Tibial nerve (tissue), 4 donors: ENCODE data around the gene ZNF341. TPM values are rescaled to one million over a fixed set of nuclear protein-coding genes. Genes with fewer than 3 reads are reported as not detected.

Experiments
- DNase-seq, 2 donors: peaks; one replicate each; pipeline ENCODE4 v3.0.0-alpha.2; 2019; ENCODE audit warnings: low spot score in 2 of 2
- H3K27ac ChIP-seq, 4 donors: fragments of 200-600 bp; sonication (generic) in 3 of 4; one replicate each; pipeline ENCODE4 v1.5.1; 2017 to 2019; ENCODE audit warnings: mild to moderate bottlenecking in 1 of 4
- H3K27me3 ChIP-seq, 2 donors: fragments of 200-600 bp; sonication (generic) in 1 of 2; one replicate each; pipeline versions ENCODE4 v1.5.1 to v1.6.0; 2017 to 2019
- H3K36me3 ChIP-seq, 3 donors: fragments of 200-600 bp; sonication (generic); one replicate each; pipeline ENCODE4 v1.5.1; 2018 to 2019
- H3K4me1 ChIP-seq, 4 donors: fragments of 200-600 bp; sonication (generic) in 3 of 4; one replicate each; pipeline ENCODE4 v1.5.1; 2017 to 2019
- H3K4me3 ChIP-seq, 4 donors: fragments of 200-600 bp; sonication (generic) in 3 of 4; one replicate each; pipeline ENCODE4 v1.5.1; 2017 to 2019; ENCODE audit warnings: mild to moderate bottlenecking in 1 of 4, moderate library complexity in 1 of 4
- H3K9me3 ChIP-seq, 4 donors: fragments of 200-600 bp; sonication (generic) in 3 of 4; one replicate each; pipeline ENCODE4 v1.5.1; 2017 to 2019
- EP300 ChIP-seq, 2 donors: sonication (generic); formaldehyde crosslinking; IDR thresholded peaks; one replicate each; pipeline ENCODE4 v1.6.1; 2017; ENCODE audit warnings: antibody characterized with exemption in 2 of 2, mild to moderate bottlenecking in 1 of 2
- POLR2A ChIP-seq, 2 donors: fragments of 450-650 bp; IDR thresholded peaks; one replicate each; pipeline ENCODE4 v1.6.1; 2017; ENCODE audit warnings: antibody characterized with exemption in 2 of 2, mild to moderate bottlenecking in 2 of 2, moderate library complexity in 2 of 2
- WGBS, 2 donors: methylation state at CpG; one replicate each; pipeline ENCODE4 v1.1.5; 2018; 5-methylcytosine and 5-hydroxymethylcytosine counted together
- total RNA-seq, 4 donors: library from RNA; depleted of rRNA; stranded (reverse); fragments of >200 nt; gene quantifications; one replicate each; pipeline ENCODE4 v1.1.0, GENCODE V29; 2016
- TF ChIP-seq, protein P1 (sequence below), 5 experiments: fragments of 200-600 bp in 3 of 5; fragments of 450-650 bp in 2 of 5; sonication (generic) in 3 of 5; IDR thresholded peaks; one replicate each; pipeline ENCODE4 v1.5.1; 2016 to 2019; ENCODE audit warnings: antibody characterized with exemption in 5 of 5, mild to moderate bottlenecking in 3 of 5, moderate library complexity in 2 of 5

The ZNF341 gene
- total RNA-seq: 1 to 10 TPM; 1.7 to 4.8 (median 2.1) TPM

DNA sequence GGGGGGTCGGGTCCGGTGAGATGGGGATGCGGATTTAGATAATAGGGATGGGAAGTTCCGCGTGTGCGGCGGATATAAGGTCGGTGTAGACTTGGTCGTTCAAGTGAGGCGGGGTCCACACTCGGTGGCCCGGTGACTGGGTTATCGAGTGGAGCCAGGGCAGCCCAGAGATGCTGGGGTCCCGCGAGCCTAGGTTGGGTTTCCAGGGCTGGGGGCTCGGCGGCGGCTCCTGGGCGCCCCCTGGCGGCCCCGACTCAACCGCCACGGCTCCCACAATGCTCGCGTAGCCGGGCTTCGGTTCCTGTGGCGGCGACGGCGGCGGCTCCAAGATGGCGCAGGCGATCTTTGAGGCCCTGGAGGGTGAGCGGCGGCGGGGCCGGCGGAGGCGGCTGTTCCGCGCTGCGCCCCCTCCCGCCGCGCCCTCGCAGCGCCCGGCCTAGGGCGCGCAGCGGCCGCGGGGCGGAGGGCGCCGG lies at the start of gene ZNF341:
Gene ZNF341, plus strand, starts transcription at position 304 of the 473 bp plus-strand sequence. Its CDS starts 26 bp downstream, at position 330.
- WGBS, 2 donors: 4% methylated on average over 35 to 51 of the region's 57 CpGs
- TF ChIP-seq, protein P1, sequence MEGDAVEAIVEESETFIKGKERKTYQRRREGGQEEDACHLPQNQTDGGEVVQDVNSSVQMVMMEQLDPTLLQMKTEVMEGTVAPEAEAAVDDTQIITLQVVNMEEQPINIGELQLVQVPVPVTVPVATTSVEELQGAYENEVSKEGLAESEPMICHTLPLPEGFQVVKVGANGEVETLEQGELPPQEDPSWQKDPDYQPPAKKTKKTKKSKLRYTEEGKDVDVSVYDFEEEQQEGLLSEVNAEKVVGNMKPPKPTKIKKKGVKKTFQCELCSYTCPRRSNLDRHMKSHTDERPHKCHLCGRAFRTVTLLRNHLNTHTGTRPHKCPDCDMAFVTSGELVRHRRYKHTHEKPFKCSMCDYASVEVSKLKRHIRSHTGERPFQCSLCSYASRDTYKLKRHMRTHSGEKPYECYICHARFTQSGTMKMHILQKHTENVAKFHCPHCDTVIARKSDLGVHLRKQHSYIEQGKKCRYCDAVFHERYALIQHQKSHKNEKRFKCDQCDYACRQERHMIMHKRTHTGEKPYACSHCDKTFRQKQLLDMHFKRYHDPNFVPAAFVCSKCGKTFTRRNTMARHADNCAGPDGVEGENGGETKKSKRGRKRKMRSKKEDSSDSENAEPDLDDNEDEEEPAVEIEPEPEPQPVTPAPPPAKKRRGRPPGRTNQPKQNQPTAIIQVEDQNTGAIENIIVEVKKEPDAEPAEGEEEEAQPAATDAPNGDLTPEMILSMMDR (IDR thresholded peaks at IDR 0.05): peak; percentile 84 to 97 (median 92)
- TF ChIP-seq EP300 (IDR thresholded peaks at IDR 0.05) (peak in 1 of 2 donors; percentile 70), POLR2A (IDR thresholded peaks at IDR 0.05) (peak in 1 of 2 donors; percentile 41)
- peak; percentile 56 to 71 for DNase-seq
- no peaks in the 10 kb centered on the region for H3K36me3 ChIP-seq
- H3K27me3 ChIP-seq: no peaks in the 10 kb centered on the region
- peak within 1 kb of the TSS; percentile 40 to 69 (median 66) for H3K4me3 ChIP-seq
- H3K27ac ChIP-seq: peak within 1 kb of the TSS; percentile 76 to 96 (median 94)
- peaks cover 0 to 10% (median 2%) of the 10 kb centered on the region in 4 donors for H3K9me3 ChIP-seq
- peaks cover 0 to 29% (median 24%) of the 10 kb centered on the region in 4 donors for H3K4me1 ChIP-seq

- no peak overlapping the region for H3K4me3 ChIP-seq
- H3K4me1 ChIP-seq: peaks cover 0 to 25% (median 10%) of the 10 kb centered on the region in 4 donors
- H3K9me3 ChIP-seq: no peaks in the 10 kb centered on the region
- no peak for DNase-seq
- no peak overlapping the region for H3K27ac ChIP-seq
- no peaks in the 10 kb centered on the region for H3K27me3 ChIP-seq
- TF ChIP-seq, protein P1 (IDR thresholded peaks at IDR 0.05): no peak
- no peak for TF ChIP-seq EP300 (IDR thresholded peaks at IDR 0.05)
- TF ChIP-seq POLR2A (IDR thresholded peaks at IDR 0.05): no peak
- 34 to 36% methylated on average over 9 to 10 of the region's 10 CpGs for WGBS, 2 donors
- H3K36me3 ChIP-seq: no peaks in the 10 kb centered on the region
These were observed 47.1 kb upstream of the ZNF341 start for GRCh38 chr20:33684533-33685327.

DNA sequence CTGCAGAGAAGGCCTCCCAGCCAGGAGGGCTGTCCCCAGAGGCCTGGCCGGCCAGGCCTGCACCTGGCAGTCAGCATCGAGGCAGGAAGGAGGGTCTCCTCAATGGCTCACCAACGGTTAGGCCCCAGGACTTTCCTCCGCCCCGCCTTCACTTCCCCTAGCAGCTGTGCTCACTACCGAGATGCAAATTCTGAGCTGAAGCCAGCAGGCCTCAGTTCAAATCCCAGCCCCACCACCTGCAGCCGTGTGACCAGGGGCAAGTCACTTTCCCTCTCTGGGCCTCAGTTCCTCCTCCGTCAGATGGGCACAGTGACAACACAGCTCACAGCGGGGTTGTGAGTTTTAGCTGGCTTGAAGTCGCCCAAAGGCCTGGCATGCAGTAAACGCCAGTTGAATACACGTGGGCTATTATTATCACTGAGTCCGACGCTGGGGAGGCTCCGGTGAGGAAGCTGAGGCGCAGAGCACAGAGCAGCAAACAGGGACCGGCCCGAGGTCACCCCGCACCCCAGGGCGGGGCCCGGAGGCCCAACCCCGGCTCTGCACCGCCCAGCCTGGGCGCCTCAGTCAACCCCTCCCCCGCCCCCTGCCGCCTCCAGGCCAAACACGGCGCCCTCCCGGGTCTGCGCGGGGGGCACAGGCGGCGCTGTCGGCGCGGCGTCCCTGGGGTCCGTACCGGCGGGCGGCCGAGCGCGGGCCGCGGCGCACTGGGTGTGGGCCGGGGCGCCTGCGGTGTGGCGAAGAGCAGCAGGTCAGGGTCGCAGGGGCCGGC lies 46.3 kb upstream of the ZNF341 start:
- Histone ChIP-seq H3K27me3 (no peaks in the 10 kb centered on the region), H3K4me3 (peak overlapping the region; percentile 19 to 54 (median 25)), H3K4me1 (peaks cover 0 to 28% (median 10%) of the 10 kb centered on the region in 4 donors), H3K27ac (peak overlapping the region in 1 of 4 donors; percentile 79), H3K9me3 (no peaks in the 10 kb centered on the region), H3K36me3 (no peaks in the 10 kb centered on the region)
- no peak for TF ChIP-seq EP300 (IDR thresholded peaks at IDR 0.05)
- TF ChIP-seq, protein P1 (IDR thresholded peaks at IDR 0.05): no peak
- no peak for TF ChIP-seq POLR2A (IDR thresholded peaks at IDR 0.05)
- DNase-seq: no peak
- WGBS, 2 donors: 0 to 2% methylated on average over 17 to 49 of the region's 53 CpGs

DNA sequence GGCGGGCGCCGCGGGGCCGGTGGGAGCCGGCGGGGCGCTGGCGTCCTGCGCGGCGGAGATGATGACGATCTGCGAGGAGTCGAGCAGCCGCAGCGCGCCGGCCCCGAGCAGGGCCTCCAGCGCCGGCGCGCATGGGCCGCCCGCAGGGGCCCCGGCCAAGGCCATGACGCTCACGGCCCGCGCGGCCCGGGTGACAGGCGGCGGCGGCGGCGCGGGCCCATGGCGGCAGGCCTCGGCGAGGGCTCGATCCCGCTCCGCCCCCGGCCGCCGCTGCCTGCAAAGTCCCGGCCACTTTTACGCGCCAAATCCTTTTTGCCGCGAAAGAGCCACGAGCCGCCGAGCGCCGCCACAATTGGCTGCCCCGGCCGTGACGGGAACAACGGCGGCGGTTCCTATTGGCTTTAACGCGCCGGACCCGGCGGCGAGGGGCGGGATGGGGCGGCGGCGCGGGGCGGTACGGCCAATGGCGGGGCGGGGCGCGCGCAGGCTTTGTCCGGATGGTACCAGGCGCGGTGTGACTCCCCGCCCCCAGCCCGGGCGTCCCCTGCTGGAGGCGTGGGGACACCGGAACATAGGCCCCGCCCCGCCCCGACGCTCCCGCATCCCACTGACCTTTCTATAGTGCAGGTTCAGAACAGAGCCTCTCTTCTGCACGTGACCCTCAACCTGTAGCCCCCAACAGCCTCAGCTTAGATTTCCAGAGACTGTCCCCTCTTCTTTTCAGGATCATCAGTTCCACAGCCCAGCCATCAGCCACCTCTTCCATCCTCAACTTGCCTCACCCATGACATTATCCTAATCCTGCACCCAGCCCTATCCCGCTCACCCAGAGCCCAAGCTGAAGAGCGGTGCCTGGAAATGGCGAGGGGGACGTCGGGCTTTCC lies 45.5 kb upstream of the ZNF341 start, which contains the start of gene E2F1:
Gene E2F1, minus strand, starts transcription at position 286 of the 884 bp plus-strand sequence. Its CDS starts 121 bp downstream, at position 165.
- TF ChIP-seq, protein P1 (IDR thresholded peaks at IDR 0.05): peak; percentile 38 to 80 (median 49)
- TF ChIP-seq POLR2A (IDR thresholded peaks at IDR 0.05) (peak in 1 of 2 donors; percentile 19), EP300 (IDR thresholded peaks at IDR 0.05) (peak in 1 of 2 donors; percentile 53)
- WGBS, 2 donors: 3 to 11% methylated on average over 11 to 57 of the region's 101 CpGs
- Histone ChIP-seq H3K4me3 (peak within 1 kb of the TSS; percentile 19 to 54 (median 28)), H3K36me3 (no peaks in the 10 kb centered on the region), H3K9me3 (no peaks in the 10 kb centered on the region), H3K4me1 (peaks cover 0 to 28% (median 10%) of the 10 kb centered on the region in 4 donors), H3K27ac (peak within 1 kb of the TSS; percentile 48 to 85 (median 69)), H3K27me3 (no peaks in the 10 kb centered on the region)
- DNase-seq: peak; percentile 89 to 92
